ENCODE measurements around the gene WDR83. TPM values are rescaled to one million over a fixed set of nuclear protein-coding genes. Genes with fewer than 3 reads are reported as not detected.

The WDR83 gene
- total and polyA plus RNA-seq, 2 of the 8 experiments (the other 6 are each of a cell fraction or from before 2014, with no cell fraction given): 12.6 to 15.3 TPM

GRCh38 chr19:12626958-12627357 is 39.6 kb upstream of the WDR83 start (continued):
- no peak for TF ChIP-seq CHD7 (IDR thresholded peaks at IDR 0.05; ENCODE audit: insufficient replicate concordance, low read length)
- no peak for TF ChIP-seq BACH1 (IDR thresholded peaks at IDR 0.05; ENCODE audit: low read length)
- no peak for TF ChIP-seq USF2 (IDR thresholded peaks at IDR 0.05; ENCODE audit: low read length)
- no peak for TF ChIP-seq CTBP2 (IDR thresholded peaks at IDR 0.05; ENCODE audit: borderline replicate concordance, insufficient read depth, insufficient read length, low read length)
- no peak for TF ChIP-seq SAP30 (IDR thresholded peaks at IDR 0.05; ENCODE audit: insufficient read depth, insufficient replicate concordance, low read length)
- TF ChIP-seq HDAC2 (IDR thresholded peaks at IDR 0.05; ENCODE audit: borderline replicate concordance in 1 of 2, low read depth in 2 of 2, low read length in 2 of 2): no peak
- no peak for TF ChIP-seq CHD1 (IDR thresholded peaks at IDR 0.05; ENCODE audit: low read depth, low read length)
- TF ChIP-seq E2F6 (IDR thresholded peaks at IDR 0.05): no peak
- no peak for TF ChIP-seq MAFK (IDR thresholded peaks at IDR 0.05; ENCODE audit: low read depth, low read length)

All from H1 (cell line).